ENCODE data around the gene IL7R. TPM values are rescaled to one million over a fixed set of nuclear protein-coding genes. Genes with fewer than 3 reads are reported as not detected.
A peak's percentile ranks its signal among the peaks of the same experiment; 100 is the strongest.

Gene IL7R
- total RNA-seq, 1 experiment from 2014 or later = 0.26 TPM

DNA sequence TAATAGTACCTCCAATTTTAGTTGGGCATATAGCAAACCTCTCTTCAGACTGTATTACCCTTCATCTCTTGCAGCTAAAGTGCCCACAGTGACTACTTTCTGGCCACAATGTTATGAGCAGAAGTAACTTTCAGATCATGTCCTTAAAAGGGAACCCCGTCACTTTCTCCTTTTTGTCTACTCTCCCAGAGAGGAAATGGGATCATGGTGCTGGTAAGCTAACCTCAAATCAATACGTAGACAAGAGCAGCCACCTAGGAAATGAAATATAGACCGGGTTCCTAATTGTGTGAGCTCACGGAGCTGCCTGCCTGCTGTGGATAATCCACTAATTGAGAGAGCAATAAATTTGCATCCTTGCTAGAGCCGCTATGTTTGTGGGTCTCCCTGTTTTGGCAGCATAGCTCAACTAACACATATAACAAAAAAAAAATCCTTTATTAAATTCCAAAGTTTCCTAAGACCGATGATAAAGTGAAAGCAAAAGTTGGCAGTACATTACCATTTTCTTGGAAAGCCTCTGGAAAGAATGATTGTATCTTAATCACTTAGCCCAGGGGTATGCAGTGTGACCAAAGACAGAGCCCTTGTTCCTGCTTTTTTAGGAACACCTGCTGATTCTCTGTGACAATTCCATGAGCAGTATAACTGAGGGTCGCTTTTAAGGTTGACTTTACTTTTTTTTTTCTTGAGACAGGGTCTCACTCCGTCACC, 5.6 kb upstream of the IL7R start:
- CTCF ChIA-PET = interaction anchor here (0.6 to 1.5 kb wide), 3 partner anchors 9 to 175 kb away, joined by 3 to 7 read pairs (median 3); no protein-coding TSS in a partner anchor
- DNase-seq (ENCODE audit: unreplicated experiment) = peak; percentile 43
- Mint-ChIP-seq H3K36me3 (ENCODE audit: insufficient read depth, unreplicated experiment) (no peaks in the 10 kb centered on the region), H3K9me3 (ENCODE audit: unreplicated experiment) (peaks cover 7% of the 10 kb centered on the region), H3K4me3 (ENCODE audit: unreplicated experiment) (peak overlapping the region; percentile 9), H3K27ac (ENCODE audit: low read depth, unreplicated experiment) (no peak overlapping the region), H3K27me3 (ENCODE audit: insufficient read depth, unreplicated experiment) (no peaks in the 10 kb centered on the region), H3K4me1 (ENCODE audit: insufficient read depth, unreplicated experiment) (peaks cover 43% of the 10 kb centered on the region)
- TF ChIP-seq, protein P1, sequence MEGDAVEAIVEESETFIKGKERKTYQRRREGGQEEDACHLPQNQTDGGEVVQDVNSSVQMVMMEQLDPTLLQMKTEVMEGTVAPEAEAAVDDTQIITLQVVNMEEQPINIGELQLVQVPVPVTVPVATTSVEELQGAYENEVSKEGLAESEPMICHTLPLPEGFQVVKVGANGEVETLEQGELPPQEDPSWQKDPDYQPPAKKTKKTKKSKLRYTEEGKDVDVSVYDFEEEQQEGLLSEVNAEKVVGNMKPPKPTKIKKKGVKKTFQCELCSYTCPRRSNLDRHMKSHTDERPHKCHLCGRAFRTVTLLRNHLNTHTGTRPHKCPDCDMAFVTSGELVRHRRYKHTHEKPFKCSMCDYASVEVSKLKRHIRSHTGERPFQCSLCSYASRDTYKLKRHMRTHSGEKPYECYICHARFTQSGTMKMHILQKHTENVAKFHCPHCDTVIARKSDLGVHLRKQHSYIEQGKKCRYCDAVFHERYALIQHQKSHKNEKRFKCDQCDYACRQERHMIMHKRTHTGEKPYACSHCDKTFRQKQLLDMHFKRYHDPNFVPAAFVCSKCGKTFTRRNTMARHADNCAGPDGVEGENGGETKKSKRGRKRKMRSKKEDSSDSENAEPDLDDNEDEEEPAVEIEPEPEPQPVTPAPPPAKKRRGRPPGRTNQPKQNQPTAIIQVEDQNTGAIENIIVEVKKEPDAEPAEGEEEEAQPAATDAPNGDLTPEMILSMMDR (IDR thresholded peaks at IDR 0.05; ENCODE audit: unreplicated experiment) = no peak
- no TSS peak for BruUV-seq (replicated peaks)
- POLR2A ChIA-PET = no interaction called here
- intact Hi-C loops (cut with micrococcal nuclease) = no loop called here

DNA sequence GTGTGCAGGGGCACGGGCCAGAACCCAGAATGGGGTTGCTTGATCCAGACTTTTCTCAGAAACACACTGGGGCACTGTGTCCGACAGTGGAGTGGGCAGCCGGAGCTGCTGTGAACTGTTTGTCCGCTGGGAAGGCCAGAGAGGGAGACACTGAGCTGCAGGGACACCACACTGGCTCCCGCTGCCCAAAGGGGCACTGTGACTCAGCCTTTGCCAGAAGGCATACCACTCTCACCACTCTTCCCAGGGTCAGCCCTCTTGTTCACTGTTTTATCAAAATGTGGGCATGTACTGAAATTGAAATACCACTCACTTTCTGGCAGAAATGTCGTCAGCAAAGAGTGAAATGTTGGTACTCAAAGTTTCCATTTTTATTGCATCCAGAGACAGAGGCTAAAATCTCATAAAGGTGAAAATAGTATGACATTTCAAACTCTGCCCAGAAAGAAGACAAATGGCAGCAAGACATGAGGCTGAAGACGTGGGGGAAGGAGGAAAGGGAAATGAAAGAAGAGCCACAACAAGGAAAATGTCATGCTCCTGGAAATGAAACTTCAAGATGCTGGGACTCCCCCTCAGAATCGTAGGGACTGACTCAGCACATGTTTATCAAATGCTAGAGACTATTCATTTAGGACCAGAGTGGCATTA, 4.5 kb upstream of the IL7R start:
- no peak overlapping the region for H3K4me3 Mint-ChIP-seq (ENCODE audit: unreplicated experiment)
- DNase-seq (ENCODE audit: unreplicated experiment) = peak; percentile 52
- intact Hi-C loops (cut with micrococcal nuclease) = no loop called here
- no TSS peak for BruUV-seq (replicated peaks)
- no peaks in the 10 kb centered on the region for H3K9me3 Mint-ChIP-seq (ENCODE audit: unreplicated experiment)
- no peaks in the 10 kb centered on the region for H3K27me3 Mint-ChIP-seq (ENCODE audit: insufficient read depth, unreplicated experiment)
- no peaks in the 10 kb centered on the region for H3K36me3 Mint-ChIP-seq (ENCODE audit: insufficient read depth, unreplicated experiment)
- no peak overlapping the region for H3K27ac Mint-ChIP-seq (ENCODE audit: low read depth, unreplicated experiment)
- H3K4me1 Mint-ChIP-seq (ENCODE audit: insufficient read depth, unreplicated experiment) = peaks cover 51% of the 10 kb centered on the region
- TF ChIP-seq, protein P1 (IDR thresholded peaks at IDR 0.05; ENCODE audit: unreplicated experiment) = no peak
- POLR2A ChIA-PET = interaction anchor here (0.7 kb wide), 1 partner anchor 14 kb away, joined by 4 read pairs; no protein-coding TSS in a partner anchor
- CTCF ChIA-PET = interaction anchor here (1.2 to 2.1 kb wide), 2 partner anchors 11 to 75 kb away, joined by 3 to 6 read pairs; no protein-coding TSS in a partner anchor

DNA sequence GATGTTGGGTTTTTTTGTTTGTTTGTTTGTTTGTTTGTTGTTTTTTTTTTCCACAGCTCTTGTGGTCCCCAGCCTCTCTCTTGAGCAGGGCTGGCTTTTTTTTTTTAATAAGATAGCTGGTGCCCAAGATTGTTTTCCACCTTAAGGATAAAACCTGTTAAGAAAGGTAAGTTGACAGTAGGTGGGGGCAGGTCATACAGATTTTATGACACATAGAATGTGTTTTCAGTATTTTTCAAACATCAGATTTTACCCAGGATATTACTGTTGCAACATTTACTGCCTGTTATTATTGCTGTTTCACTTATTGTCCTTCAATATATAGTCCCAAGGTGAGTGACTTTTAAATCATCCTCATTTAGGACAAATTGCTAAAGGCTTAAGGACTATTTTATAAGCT, 3.9 kb upstream of the IL7R start:
- no peak for DNase-seq (ENCODE audit: unreplicated experiment)
- intact Hi-C loops (cut with micrococcal nuclease) = no loop called here
- TF ChIP-seq, protein P1 (IDR thresholded peaks at IDR 0.05; ENCODE audit: unreplicated experiment) = no peak
- ChIA-PET CTCF (interaction anchor here (1.2 to 2.1 kb wide), 2 partner anchors 11 to 75 kb away, joined by 3 to 6 read pairs; no protein-coding TSS in a partner anchor), POLR2A (no interaction called here)
- Mint-ChIP-seq H3K9me3 (ENCODE audit: unreplicated experiment) (no peaks in the 10 kb centered on the region), H3K4me3 (ENCODE audit: unreplicated experiment) (no peak overlapping the region), H3K4me1 (ENCODE audit: insufficient read depth, unreplicated experiment) (peaks cover 55% of the 10 kb centered on the region), H3K27ac (ENCODE audit: low read depth, unreplicated experiment) (peak overlapping the region; percentile 50), H3K36me3 (ENCODE audit: insufficient read depth, unreplicated experiment) (no peaks in the 10 kb centered on the region), H3K27me3 (ENCODE audit: insufficient read depth, unreplicated experiment) (no peaks in the 10 kb centered on the region)
- BruUV-seq (replicated peaks) = no TSS peak

DNA sequence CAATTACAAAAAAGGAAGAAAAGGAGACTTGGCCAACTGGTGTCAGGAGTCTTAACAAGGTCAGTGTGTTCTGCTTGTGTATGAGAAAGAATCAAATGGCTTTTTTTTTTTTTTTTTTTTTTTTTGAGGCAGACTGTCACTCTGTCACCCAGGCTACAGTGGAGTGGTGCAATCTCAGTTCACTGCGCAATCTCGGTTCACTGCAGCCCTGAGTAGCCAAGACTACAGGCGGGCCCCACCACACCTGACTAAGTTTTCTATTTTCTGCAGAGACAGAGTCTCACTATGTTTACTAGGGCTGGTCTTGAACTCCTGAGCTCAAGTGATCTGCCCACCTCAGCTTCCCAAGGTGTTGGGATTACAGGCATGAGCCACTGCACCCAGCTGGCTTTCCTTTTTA, 3.1 kb upstream of the IL7R start:
- Mint-ChIP-seq H3K36me3 (ENCODE audit: insufficient read depth, unreplicated experiment) (no peaks in the 10 kb centered on the region), H3K27ac (ENCODE audit: low read depth, unreplicated experiment) (peak overlapping the region; percentile 50), H3K4me3 (ENCODE audit: unreplicated experiment) (no peak overlapping the region), H3K4me1 (ENCODE audit: insufficient read depth, unreplicated experiment) (peaks cover 59% of the 10 kb centered on the region), H3K27me3 (ENCODE audit: insufficient read depth, unreplicated experiment) (no peaks in the 10 kb centered on the region), H3K9me3 (ENCODE audit: unreplicated experiment) (no peaks in the 10 kb centered on the region)
- CTCF ChIA-PET = interaction anchor here (1.1 to 2.1 kb wide), 3 partner anchors 9 to 76 kb away, joined by 3 to 6 read pairs (median 3); no protein-coding TSS in a partner anchor
- TF ChIP-seq, protein P1 (IDR thresholded peaks at IDR 0.05; ENCODE audit: unreplicated experiment) = no peak
- no TSS peak for BruUV-seq (replicated peaks)
- intact Hi-C loops (cut with micrococcal nuclease) = no loop called here
- POLR2A ChIA-PET = interaction anchor here (1.4 kb wide), 1 partner anchor 19 kb away, joined by 3 read pairs; no protein-coding TSS in a partner anchor
- DNase-seq (ENCODE audit: unreplicated experiment) = peak; percentile 22

All from MCF 10A (cell line).